Measurements from ENCODE around the gene MINDY1. TPM values are rescaled to one million over a fixed set of nuclear protein-coding genes. Genes with fewer than 3 reads are reported as not detected.

MINDY1 gene
- polyA plus RNA-seq, 1 donor from 2014 or later = 2.3 TPM

GRCh38 chr1:151003180-151003579 lies 3.5 kb downstream of the MINDY1 start:
- H3K36me3 Mint-ChIP-seq = peaks cover 4% of the 10 kb centered on the region
- peak overlapping the region in 2 of 4 donors; percentile 8 to 74 for H3K4me3 Mint-ChIP-seq
- no peaks in the 10 kb centered on the region for H3K27me3 Mint-ChIP-seq
- H3K27ac Mint-ChIP-seq = peak overlapping the region in 1 of 3 donors; percentile 5
- peaks cover 21 to 43% (median 38%) of the 10 kb centered on the region in 3 donors for H3K4me1 Mint-ChIP-seq
- no peaks in the 10 kb centered on the region for H3K9me3 Mint-ChIP-seq

- peaks cover 4% of the 10 kb centered on the region for H3K36me3 Mint-ChIP-seq
- peak overlapping the region in 2 of 4 donors; percentile 8 to 67 for H3K4me3 Mint-ChIP-seq
- H3K27ac Mint-ChIP-seq = peak overlapping the region in 1 of 3 donors; percentile 5
- H3K4me1 Mint-ChIP-seq = peaks cover 16 to 38% (median 34%) of the 10 kb centered on the region in 3 donors
- no peaks in the 10 kb centered on the region for H3K27me3 Mint-ChIP-seq
- H3K9me3 Mint-ChIP-seq = no peaks in the 10 kb centered on the region
These were observed 4.1 kb downstream of the MINDY1 start for GRCh38 chr1:151002611-151003010.

GRCh38 chr1:151002051-151002450 lies 4.7 kb downstream of the MINDY1 start:
- H3K9me3 Mint-ChIP-seq = no peaks in the 10 kb centered on the region
- peaks cover 6% of the 10 kb centered on the region for H3K36me3 Mint-ChIP-seq
- H3K4me3 Mint-ChIP-seq = no peak overlapping the region
- no peak overlapping the region for H3K27ac Mint-ChIP-seq
- H3K27me3 Mint-ChIP-seq = no peaks in the 10 kb centered on the region
- peaks cover 14 to 34% (median 29%) of the 10 kb centered on the region in 3 donors for H3K4me1 Mint-ChIP-seq

GRCh38 chr1:151001602-151002001 lies 5.1 kb downstream of the MINDY1 start:
- H3K27me3 Mint-ChIP-seq = no peaks in the 10 kb centered on the region
- H3K4me3 Mint-ChIP-seq = no peak overlapping the region
- H3K9me3 Mint-ChIP-seq = no peaks in the 10 kb centered on the region
- H3K27ac Mint-ChIP-seq = no peak overlapping the region
- H3K4me1 Mint-ChIP-seq = peaks cover 10 to 29% (median 25%) of the 10 kb centered on the region in 3 donors
- peaks cover 6% of the 10 kb centered on the region for H3K36me3 Mint-ChIP-seq

GRCh38 chr1:151000408-151000807 lies 6.3 kb downstream of the MINDY1 start:
- Mint-ChIP-seq H3K36me3 (peaks cover 6% of the 10 kb centered on the region), H3K9me3 (no peaks in the 10 kb centered on the region), H3K27me3 (no peaks in the 10 kb centered on the region), H3K4me3 (no peak overlapping the region), H3K4me1 (peaks cover 4 to 23% (median 19%) of the 10 kb centered on the region in 3 donors), H3K27ac (peak overlapping the region in 1 of 3 donors; percentile 58)

GRCh38 chr1:150999926-151000325 lies 6.8 kb downstream of the MINDY1 start:
- Mint-ChIP-seq H3K27me3 (no peaks in the 10 kb centered on the region), H3K27ac (no peak overlapping the region), H3K4me3 (no peak overlapping the region), H3K36me3 (peaks cover 6% of the 10 kb centered on the region), H3K9me3 (no peaks in the 10 kb centered on the region), H3K4me1 (peaks cover 4 to 22% (median 18%) of the 10 kb centered on the region in 3 donors)

- no peaks in the 10 kb centered on the region for H3K9me3 Mint-ChIP-seq
- H3K27ac Mint-ChIP-seq = no peak overlapping the region
- no peak overlapping the region for H3K4me3 Mint-ChIP-seq
- no peaks in the 10 kb centered on the region for H3K27me3 Mint-ChIP-seq
- peaks cover 4 to 22% (median 15%) of the 10 kb centered on the region in 3 donors for H3K4me1 Mint-ChIP-seq
- H3K36me3 Mint-ChIP-seq = peaks cover 6% of the 10 kb centered on the region
These were observed 7.5 kb downstream of the MINDY1 start for GRCh38 chr1:150999051-150999674.

- Mint-ChIP-seq H3K9me3 (no peaks in the 10 kb centered on the region), H3K27ac (no peak overlapping the region), H3K27me3 (no peaks in the 10 kb centered on the region), H3K4me1 (peaks cover 4 to 12% (median 12%) of the 10 kb centered on the region in 3 donors), H3K36me3 (peaks cover 6% of the 10 kb centered on the region), H3K4me3 (no peak overlapping the region)
These were observed 8.8 kb downstream of the MINDY1 start for GRCh38 chr1:150997949-150998348.

GRCh38 chr1:150997126-150997872 lies 9.4 kb downstream of the MINDY1 start:
- Mint-ChIP-seq H3K4me3 (no peak overlapping the region), H3K27me3 (no peaks in the 10 kb centered on the region), H3K4me1 (peaks cover 4 to 12% (median 8%) of the 10 kb centered on the region in 3 donors), H3K36me3 (peaks cover 6% of the 10 kb centered on the region), H3K27ac (no peak overlapping the region), H3K9me3 (no peaks in the 10 kb centered on the region)

GRCh38 chr1:150995896-150996295 lies 10.8 kb downstream of the MINDY1 start:
- peak overlapping the region in 2 of 4 donors; percentile 25 to 27 for H3K4me3 Mint-ChIP-seq
- H3K4me1 Mint-ChIP-seq = peaks cover 4 to 5% (median 4%) of the 10 kb centered on the region in 3 donors
- H3K27ac Mint-ChIP-seq = peak overlapping the region in 2 of 3 donors; percentile 29 to 46

GRCh38 chr1:150995460-150995859 lies 11.2 kb downstream of the MINDY1 start:
- Mint-ChIP-seq H3K9me3 (no peaks in the 10 kb centered on the region), H3K4me1 (peaks cover 4 to 5% (median 4%) of the 10 kb centered on the region in 3 donors), H3K27me3 (no peaks in the 10 kb centered on the region), H3K36me3 (peaks cover 2% of the 10 kb centered on the region), H3K4me3 (peak overlapping the region in 1 of 4 donors; percentile 25), H3K27ac (peak overlapping the region in 1 of 3 donors; percentile 46)

More at GRCh38 chr1:150995896-150996295, 10.8 kb downstream of the MINDY1 start:
- Mint-ChIP-seq H3K27me3 (no peaks in the 10 kb centered on the region), H3K9me3 (no peaks in the 10 kb centered on the region), H3K36me3 (peaks cover 2% of the 10 kb centered on the region)

- H3K4me3 Mint-ChIP-seq = no peak overlapping the region
These were observed 12.5 kb downstream of the MINDY1 start for GRCh38 chr1:150994248-150994647.

GRCh38 chr1:150992626-150993025 lies 14.1 kb downstream of the MINDY1 start:
- Mint-ChIP-seq H3K4me3 (no peak overlapping the region), H3K9me3 (no peaks in the 10 kb centered on the region), H3K27ac (no peak overlapping the region), H3K4me1 (peaks cover 4 to 6% (median 4%) of the 10 kb centered on the region in 3 donors), H3K36me3 (peaks cover 2% of the 10 kb centered on the region), H3K27me3 (no peaks in the 10 kb centered on the region)

More at GRCh38 chr1:150994248-150994647, 12.5 kb downstream of the MINDY1 start:
- no peaks in the 10 kb centered on the region for H3K27me3 Mint-ChIP-seq
- no peaks in the 10 kb centered on the region for H3K9me3 Mint-ChIP-seq
- peaks cover 2% of the 10 kb centered on the region for H3K36me3 Mint-ChIP-seq
- H3K4me1 Mint-ChIP-seq = peaks cover 4% of the 10 kb centered on the region in 3 donors
- H3K27ac Mint-ChIP-seq = no peak overlapping the region

- Mint-ChIP-seq H3K4me3 (no peak overlapping the region), H3K27ac (peak overlapping the region in 1 of 3 donors; percentile 50), H3K4me1 (peaks cover 0 to 1% (median 0%) of the 10 kb centered on the region in 3 donors), H3K9me3 (no peaks in the 10 kb centered on the region), H3K27me3 (peaks cover 2% of the 10 kb centered on the region), H3K36me3 (no peaks in the 10 kb centered on the region)
These were observed 18.8 kb downstream of the MINDY1 start for GRCh38 chr1:150987924-150988323.

GRCh38 chr1:150985179-150985825 lies 21.4 kb downstream of the MINDY1 start:
- H3K4me3 Mint-ChIP-seq = no peak overlapping the region
- H3K27me3 Mint-ChIP-seq = peaks cover 2% of the 10 kb centered on the region
- H3K9me3 Mint-ChIP-seq = no peaks in the 10 kb centered on the region
- peaks cover 0 to 1% (median 0%) of the 10 kb centered on the region in 3 donors for H3K4me1 Mint-ChIP-seq
- H3K27ac Mint-ChIP-seq = peak overlapping the region in 1 of 3 donors; percentile 73
- H3K36me3 Mint-ChIP-seq = no peaks in the 10 kb centered on the region

Data from IgD-negative memory B cell (primary cell).